Measurements from ENCODE around the gene EXD3.
A peak's percentile ranks its signal among the peaks of the same experiment; 100 is the strongest.
"Not testable (repeated sequence)": the region's sequence is repeated elsewhere in the genome, so short reads cannot be mapped to it uniquely, and the experiment has no call there.

Gene EXD3

DNA sequence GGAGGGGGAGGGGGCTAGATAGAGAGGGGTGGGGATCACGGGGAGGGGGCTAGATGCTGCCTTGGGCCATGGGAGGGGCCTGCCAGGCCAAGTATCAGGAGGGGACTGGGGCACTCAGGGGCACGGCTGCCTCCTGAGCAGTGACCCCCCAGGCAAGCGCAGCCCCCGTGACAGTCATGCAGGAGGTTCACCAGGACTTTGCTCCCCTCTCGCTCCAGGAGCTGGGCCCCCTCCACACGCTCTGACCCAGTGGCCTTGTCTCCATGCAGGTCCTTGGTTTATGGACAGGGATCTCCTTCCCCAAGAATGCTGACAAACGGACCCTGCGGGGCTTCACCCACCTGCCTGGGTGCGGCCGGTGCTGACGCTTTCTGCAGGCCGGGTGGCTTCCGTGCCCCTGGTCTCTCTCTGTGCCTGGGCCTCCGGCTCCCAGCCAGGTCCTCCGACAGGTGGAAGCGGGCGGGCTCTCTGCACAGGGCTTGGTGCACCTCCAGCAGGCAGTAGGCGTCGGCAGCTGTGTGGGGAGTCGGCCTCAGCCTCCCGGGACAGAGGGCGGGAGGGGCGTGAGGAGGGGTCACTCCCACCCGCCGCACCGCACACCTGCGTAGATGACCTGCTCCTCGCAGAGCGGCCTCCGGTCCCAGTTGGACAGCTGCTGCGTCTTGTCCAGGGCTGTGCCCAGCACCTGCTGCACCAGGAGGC is 74.0 kb downstream of the EXD3 start:
- H3K4me3 ChIP-seq (ENCODE audit: low read length): no peak overlapping the region
- TF ChIP-seq, protein P1, sequence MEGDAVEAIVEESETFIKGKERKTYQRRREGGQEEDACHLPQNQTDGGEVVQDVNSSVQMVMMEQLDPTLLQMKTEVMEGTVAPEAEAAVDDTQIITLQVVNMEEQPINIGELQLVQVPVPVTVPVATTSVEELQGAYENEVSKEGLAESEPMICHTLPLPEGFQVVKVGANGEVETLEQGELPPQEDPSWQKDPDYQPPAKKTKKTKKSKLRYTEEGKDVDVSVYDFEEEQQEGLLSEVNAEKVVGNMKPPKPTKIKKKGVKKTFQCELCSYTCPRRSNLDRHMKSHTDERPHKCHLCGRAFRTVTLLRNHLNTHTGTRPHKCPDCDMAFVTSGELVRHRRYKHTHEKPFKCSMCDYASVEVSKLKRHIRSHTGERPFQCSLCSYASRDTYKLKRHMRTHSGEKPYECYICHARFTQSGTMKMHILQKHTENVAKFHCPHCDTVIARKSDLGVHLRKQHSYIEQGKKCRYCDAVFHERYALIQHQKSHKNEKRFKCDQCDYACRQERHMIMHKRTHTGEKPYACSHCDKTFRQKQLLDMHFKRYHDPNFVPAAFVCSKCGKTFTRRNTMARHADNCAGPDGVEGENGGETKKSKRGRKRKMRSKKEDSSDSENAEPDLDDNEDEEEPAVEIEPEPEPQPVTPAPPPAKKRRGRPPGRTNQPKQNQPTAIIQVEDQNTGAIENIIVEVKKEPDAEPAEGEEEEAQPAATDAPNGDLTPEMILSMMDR (conservative IDR thresholded peaks at IDR 0.05; ENCODE audit: low read depth, low read length): no peak
- no peak for DNase-seq (ENCODE audit: low read depth)

DNA sequence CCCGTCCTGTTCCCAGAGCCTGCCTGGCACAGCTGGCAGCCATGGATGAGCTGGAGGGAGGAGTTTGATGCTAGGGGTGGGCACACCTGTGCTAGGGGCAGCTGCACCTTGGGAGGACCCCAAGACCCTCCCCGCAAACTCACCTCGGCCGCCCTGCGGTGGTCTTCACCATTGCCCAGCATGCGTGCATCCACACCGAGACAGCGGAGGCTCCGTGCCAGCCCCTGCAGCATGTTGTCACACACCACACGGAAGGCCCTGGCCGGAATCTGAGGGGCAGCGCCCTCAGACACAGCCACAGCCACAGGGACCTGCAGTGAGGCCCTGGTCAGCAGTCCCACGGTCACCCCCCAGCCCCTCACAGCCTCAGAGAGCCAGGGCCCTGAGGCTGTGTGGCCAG is 75.0 kb downstream of the EXD3 start:
- DNase-seq (ENCODE audit: low read depth): no peak
- TF ChIP-seq, protein P1 (conservative IDR thresholded peaks at IDR 0.05; ENCODE audit: low read depth, low read length): no peak
- no peak overlapping the region for H3K4me3 ChIP-seq (ENCODE audit: low read length)

DNA sequence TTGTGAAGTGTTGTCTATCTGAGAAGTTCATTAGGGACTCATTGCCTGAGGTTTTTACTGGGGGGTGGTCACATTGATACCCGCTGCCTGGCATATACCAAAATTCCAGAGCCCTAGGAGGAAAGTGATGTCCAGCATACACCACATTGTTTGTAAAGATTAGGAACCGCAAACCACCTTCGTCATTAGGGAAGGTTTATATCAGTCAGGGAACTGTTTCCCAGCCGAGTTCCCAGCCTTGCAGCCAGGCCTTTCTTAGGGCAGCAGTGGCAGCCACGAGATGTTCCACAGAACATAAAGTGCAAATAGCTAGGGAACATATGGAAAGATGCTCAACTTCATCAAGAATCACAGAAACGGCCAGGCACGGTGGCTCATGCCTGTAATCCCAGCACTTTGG is 80.5 kb downstream of the EXD3 start:
- no peak for DNase-seq (ENCODE audit: low read depth)
- TF ChIP-seq, protein P1 (conservative IDR thresholded peaks at IDR 0.05; ENCODE audit: low read depth, low read length): no peak
- no peak overlapping the region for H3K4me3 ChIP-seq (ENCODE audit: low read length)

DNA sequence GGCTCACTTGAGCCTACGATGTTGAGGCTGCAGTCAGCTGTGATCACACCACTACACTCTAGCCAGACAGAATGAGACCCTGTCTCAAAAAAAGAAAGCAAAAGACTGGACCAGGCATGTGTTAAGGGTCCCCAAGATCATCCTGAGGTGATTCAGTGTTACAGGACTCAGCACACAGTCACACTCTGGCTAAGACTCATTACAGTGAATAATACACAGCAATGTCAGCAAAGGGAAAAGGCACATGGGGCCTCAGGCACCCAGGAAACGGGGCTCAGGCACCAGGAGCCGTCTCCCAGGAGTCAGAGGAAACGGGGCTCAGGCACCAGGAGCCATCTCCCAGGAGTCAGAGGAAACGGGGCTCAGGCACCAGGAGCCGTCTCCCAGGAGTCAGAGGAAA is 81.7 kb downstream of the EXD3 start:
- no peak for DNase-seq (ENCODE audit: low read depth)
- TF ChIP-seq, protein P1 (conservative IDR thresholded peaks at IDR 0.05; ENCODE audit: low read depth, low read length): no peak
- H3K4me3 ChIP-seq (ENCODE audit: low read length): no peak overlapping the region

DNA sequence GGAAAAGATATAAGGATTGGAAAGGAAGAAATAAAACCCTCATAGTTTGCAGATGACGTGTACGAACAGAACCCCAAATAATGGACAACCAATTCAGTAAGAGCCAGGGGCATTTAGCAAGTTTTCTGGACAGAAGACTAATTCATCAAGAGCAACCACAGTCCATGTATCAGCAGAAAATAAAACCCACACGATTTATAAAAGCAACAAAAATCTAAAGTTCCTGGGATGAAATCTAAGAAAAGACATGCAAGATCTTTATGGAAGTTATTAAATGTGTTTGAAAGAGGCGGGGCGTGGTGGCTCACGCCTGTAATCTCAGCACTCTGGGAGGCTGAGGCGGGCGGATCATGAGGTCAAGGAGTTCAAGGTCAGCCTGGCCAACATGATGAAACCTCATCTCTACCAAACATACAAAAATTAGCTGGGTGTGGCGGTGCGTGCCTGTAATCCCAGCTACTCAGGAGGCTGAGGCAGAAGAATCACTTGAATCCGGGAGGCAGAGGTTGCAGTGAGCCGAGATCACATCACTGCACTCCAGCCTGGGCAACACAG is 83.0 kb downstream of the EXD3 start:
- not testable (repeated sequence) for DNase-seq (ENCODE audit: low read depth); H3K4me3 ChIP-seq (ENCODE audit: low read length)

DNA sequence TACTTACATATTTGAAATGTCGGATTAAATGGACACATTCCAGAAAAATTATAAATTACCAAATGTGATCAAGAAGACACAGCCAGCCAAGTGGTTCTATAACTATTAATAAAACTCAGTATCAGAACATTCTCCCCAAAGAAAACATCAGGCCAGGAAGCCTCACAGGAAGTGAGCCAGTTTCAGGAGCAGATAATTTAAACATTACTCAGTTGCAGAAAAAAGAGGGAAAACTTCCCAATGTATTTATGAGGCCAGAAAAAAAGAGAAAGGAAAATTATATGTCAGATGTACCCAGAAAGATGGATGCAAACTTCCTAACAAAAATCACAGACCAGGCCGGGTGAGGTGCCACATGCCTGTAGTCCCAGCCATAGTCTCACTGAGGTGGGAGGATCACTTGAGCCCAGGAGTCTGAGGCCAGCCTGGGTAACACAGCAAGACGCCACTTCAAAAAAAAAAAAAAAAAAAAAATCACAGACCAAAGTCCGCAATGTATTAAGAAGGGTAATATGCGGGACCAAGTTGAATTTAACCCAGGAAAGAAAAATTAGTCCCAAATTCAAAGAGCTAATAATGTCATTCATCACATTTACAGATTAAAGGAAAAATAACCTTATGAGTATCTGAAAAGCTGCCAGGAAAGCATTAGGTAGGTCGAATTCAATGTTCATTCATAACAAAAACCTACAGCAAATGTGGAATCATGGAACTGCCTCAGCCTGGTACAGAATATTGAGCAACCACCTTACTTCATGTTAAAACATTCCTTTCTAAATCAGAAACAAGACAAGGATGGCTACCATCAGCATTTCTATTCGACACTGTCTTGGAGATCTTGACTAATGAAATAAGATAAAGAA is 83.7 kb downstream of the EXD3 start:
- no peak overlapping the region for H3K4me3 ChIP-seq (ENCODE audit: low read length)
- TF ChIP-seq, protein P1 (conservative IDR thresholded peaks at IDR 0.05; ENCODE audit: low read depth, low read length): no peak
- DNase-seq (ENCODE audit: low read depth): peak; percentile 81

DNA sequence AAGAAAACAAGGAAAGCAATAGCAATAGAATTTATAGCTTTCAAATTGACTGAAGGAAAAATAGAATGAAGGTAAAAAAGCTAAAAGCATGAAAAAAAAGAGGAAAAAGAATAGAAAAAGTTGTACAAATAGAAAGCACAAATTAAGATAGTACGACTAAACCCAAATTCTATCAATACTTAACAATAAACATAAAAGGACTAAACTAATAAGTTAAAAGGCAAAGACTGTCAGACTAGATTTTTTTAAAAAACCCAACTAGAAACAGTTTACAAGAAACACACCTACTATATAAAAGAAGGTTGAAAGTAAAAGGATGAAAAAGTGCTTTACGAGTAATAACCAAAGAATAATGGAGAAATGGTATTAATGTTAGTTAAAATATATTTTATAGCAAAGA is 86.2 kb downstream of the EXD3 start:
- TF ChIP-seq, protein P1 (conservative IDR thresholded peaks at IDR 0.05; ENCODE audit: low read depth, low read length): no peak
- H3K4me3 ChIP-seq (ENCODE audit: low read length): no peak overlapping the region
- DNase-seq (ENCODE audit: low read depth): no peak
